ENCODE data around the gene ST8SIA6.

The ST8SIA6 gene

GRCh38 chr10:17483079-17483478 lies 28.7 kb upstream of the ST8SIA6 start:
- TF ChIP-seq, protein P1, sequence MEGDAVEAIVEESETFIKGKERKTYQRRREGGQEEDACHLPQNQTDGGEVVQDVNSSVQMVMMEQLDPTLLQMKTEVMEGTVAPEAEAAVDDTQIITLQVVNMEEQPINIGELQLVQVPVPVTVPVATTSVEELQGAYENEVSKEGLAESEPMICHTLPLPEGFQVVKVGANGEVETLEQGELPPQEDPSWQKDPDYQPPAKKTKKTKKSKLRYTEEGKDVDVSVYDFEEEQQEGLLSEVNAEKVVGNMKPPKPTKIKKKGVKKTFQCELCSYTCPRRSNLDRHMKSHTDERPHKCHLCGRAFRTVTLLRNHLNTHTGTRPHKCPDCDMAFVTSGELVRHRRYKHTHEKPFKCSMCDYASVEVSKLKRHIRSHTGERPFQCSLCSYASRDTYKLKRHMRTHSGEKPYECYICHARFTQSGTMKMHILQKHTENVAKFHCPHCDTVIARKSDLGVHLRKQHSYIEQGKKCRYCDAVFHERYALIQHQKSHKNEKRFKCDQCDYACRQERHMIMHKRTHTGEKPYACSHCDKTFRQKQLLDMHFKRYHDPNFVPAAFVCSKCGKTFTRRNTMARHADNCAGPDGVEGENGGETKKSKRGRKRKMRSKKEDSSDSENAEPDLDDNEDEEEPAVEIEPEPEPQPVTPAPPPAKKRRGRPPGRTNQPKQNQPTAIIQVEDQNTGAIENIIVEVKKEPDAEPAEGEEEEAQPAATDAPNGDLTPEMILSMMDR (conservative IDR thresholded peaks at IDR 0.05; ENCODE audit: low read length): no peak
- no peak for DNase-seq (ENCODE audit: low read depth)
- no peak overlapping the region for H3K4me3 ChIP-seq (ENCODE audit: low read length)

- no peak overlapping the region for H3K4me3 ChIP-seq (ENCODE audit: low read length)
- TF ChIP-seq, protein P1 (conservative IDR thresholded peaks at IDR 0.05; ENCODE audit: low read length): no peak
- no peak for DNase-seq (ENCODE audit: low read depth)
Measured at GRCh38 chr10:17479822-17480221, 25.4 kb upstream of the ST8SIA6 start.

DNA sequence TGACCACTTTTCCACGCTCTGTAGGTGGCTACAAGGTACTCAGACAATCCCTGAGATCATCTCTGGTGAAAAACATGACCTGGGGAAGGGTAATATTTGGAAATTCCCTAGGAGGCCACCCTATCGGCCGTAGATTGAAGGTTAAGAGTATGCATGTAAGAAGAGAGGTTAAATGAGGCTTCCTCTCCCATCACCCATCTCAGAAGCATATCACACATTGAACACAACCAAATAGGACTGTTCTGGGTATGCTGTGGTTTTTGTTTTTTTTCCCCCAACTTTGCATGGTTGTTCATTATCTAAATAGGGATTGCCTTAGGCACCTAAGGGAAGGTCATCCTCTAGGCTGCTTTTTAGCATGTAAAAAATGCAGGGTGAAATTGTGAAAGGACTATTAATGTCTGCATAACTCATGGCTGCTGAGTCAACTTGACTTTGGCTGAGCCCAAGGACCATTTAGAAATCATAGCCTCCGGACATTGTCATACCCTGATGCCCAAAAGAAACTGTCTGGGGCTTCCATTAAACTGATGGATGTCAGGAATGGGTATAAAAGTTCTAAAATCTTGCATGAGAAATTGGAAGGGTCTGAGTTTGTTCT lies 24.7 kb upstream of the ST8SIA6 start:
- no peak overlapping the region for H3K4me3 ChIP-seq (ENCODE audit: low read length)
- DNase-seq (ENCODE audit: low read depth): peak; percentile 42
- TF ChIP-seq, protein P1 (conservative IDR thresholded peaks at IDR 0.05; ENCODE audit: low read length): no peak

DNA sequence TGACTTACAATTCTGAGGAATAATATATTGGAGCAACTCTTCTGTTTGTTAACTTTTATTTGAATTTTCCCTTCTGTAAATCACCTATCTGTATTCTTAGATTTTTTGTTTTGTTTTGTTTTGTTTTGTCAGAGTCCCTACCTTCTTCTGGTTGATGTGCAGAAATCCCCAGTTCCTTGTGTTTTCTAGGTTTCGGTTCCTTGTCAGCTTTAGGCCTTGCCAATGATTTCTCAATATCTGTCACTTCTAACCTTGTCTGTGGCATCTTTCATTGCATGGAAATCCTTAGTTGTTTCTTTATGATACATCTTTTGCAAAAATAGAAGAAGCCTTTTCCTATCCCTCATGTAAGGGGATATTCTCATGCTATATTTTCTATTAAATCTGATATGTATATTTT lies 21.7 kb upstream of the ST8SIA6 start:
- no peak for DNase-seq (ENCODE audit: low read depth)
- no peak overlapping the region for H3K4me3 ChIP-seq (ENCODE audit: low read length)
- TF ChIP-seq, protein P1 (conservative IDR thresholded peaks at IDR 0.05; ENCODE audit: low read length): no peak

GRCh38 chr10:17475661-17476060 lies 21.3 kb upstream of the ST8SIA6 start:
- no peak overlapping the region for H3K4me3 ChIP-seq (ENCODE audit: low read length)
- TF ChIP-seq, protein P1 (conservative IDR thresholded peaks at IDR 0.05; ENCODE audit: low read length): no peak

DNA sequence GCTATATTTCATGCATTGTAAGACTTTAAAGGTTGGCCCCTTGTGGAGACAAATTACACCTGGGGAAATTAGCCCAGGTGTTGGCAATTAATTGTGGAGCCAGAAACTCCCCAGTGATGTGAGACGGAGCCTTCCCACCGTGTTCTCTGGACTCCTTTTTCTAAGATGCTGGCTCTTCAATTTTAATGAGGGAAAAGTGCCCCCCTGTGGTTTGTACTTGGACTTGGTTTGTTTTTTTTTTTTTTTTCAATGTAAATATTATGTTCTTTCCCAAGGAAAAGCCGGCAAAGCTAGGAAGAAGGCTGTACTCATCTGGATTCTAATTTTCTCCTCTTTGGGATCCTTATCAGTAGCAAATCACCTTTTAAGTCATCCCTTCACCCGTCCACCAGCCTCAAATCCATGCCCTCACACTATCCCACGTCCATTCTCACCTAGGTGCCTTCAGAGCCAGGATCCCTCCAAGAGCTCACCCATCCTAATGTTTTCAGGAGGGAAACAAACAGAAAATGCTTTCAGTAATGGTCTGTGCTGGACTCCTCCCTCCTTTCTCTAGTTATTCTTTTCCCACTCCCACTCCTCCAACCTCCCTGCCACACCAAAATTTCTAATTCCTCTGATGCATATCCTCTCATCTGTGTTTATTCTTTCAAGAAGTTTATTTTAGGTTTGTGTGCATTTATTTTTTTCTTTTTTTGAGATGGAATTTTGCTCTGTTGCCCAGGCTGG lies 20.4 kb upstream of the ST8SIA6 start:
- H3K4me3 ChIP-seq (ENCODE audit: low read length): no peak overlapping the region
- DNase-seq (ENCODE audit: low read depth): no peak
- TF ChIP-seq, protein P1 (conservative IDR thresholded peaks at IDR 0.05; ENCODE audit: low read length): no peak

More at GRCh38 chr10:17475661-17476060, 21.3 kb upstream of the ST8SIA6 start:
- no peak for DNase-seq (ENCODE audit: low read depth)
